HEK293T (cell line): ENCODE data around the gene AXDND1.
"Not testable (repeated sequence)": the region's sequence is repeated elsewhere in the genome, so short reads cannot be mapped to it uniquely, and the experiment has no call there.

Experiments
- CTCF ChIA-PET: fragments of 350-600 bp; formaldehyde crosslinking; extraction: SDS; loops from one replicate; lab custom pipeline; 2021; ENCODE audit warnings: antibody characterized with exemption, inconsistent platforms; lab: Yijun Ruan, JAX
- POLR2A ChIA-PET: fragments of 350-600 bp; formaldehyde crosslinking; extraction: SDS; loops from one replicate; lab custom pipeline; 2020; ENCODE audit warnings: antibody characterized with exemption, inconsistent platforms; lab: Yijun Ruan, JAX
- DNase-seq: peaks from one replicate; pipeline ENCODE4 v3.0.0; 2012; ENCODE audit warnings: mixed read lengths; ENCODE audit errors: extremely low spot score
- ARNT ChIP-seq: fragments of 450-650 bp; IDR thresholded peaks from 2 replicates; pipeline ENCODE4 v1.6.1; 2017; ENCODE audit warnings: mild to moderate bottlenecking
- BHLHE40 ChIP-seq: fragments of 450-650 bp; IDR thresholded peaks from 2 replicates; pipeline ENCODE4 v1.6.1; 2016; ENCODE audit warnings: mild to moderate bottlenecking, moderate library complexity, borderline replicate concordance
- CTBP1 ChIP-seq: fragments of 450-650 bp; IDR thresholded peaks from 2 replicates; pipeline ENCODE4 v1.6.1; 2016; ENCODE audit warnings: borderline replicate concordance
- ELF4 ChIP-seq: fragments of 450-650 bp; IDR thresholded peaks from 2 replicates; pipeline ENCODE4 v1.6.1; 2017; ENCODE audit warnings: antibody characterized with exemption
- FOXA1 ChIP-seq: fragments of 450-650 bp; IDR thresholded peaks from 2 replicates; pipeline ENCODE4 v1.6.1; 2016; ENCODE audit warnings: mild to moderate bottlenecking
- FOXK2 ChIP-seq: fragments of 450-650 bp; IDR thresholded peaks from 2 replicates; pipeline ENCODE4 v1.6.1; 2016; ENCODE audit warnings: mild to moderate bottlenecking
- FOXM1 ChIP-seq: fragments of 450-650 bp; IDR thresholded peaks from 2 replicates; pipeline ENCODE4 v1.6.1; 2017; ENCODE audit warnings: mild to moderate bottlenecking, borderline replicate concordance
- HDGF ChIP-seq: fragments of 450-650 bp; IDR thresholded peaks from 2 replicates; pipeline ENCODE4 v1.6.1; 2017; ENCODE audit warnings: antibody characterized with exemption, borderline replicate concordance
- L3MBTL2 ChIP-seq: fragments of 450-650 bp; conservative IDR thresholded peaks from 2 replicates; pipeline ENCODE4 v1.6.1; 2016; ENCODE audit warnings: mild to moderate bottlenecking
- LEF1 ChIP-seq: fragments of 450-650 bp; IDR thresholded peaks from 2 replicates; pipeline ENCODE4 v1.6.1; 2017; ENCODE audit warnings: mild to moderate bottlenecking, borderline replicate concordance
- NFRKB ChIP-seq: fragments of 450-650 bp; IDR thresholded peaks from 2 replicates; pipeline ENCODE4 v1.6.1; 2016; ENCODE audit warnings: mild to moderate bottlenecking, moderate library complexity
- SP1 ChIP-seq: fragments of 450-650 bp; IDR thresholded peaks from 2 replicates; pipeline ENCODE4 v1.6.1; 2017
- SUZ12 ChIP-seq: fragments of 450-650 bp; IDR thresholded peaks from 2 replicates; pipeline ENCODE4 v1.6.1; 2016; ENCODE audit warnings: mild to moderate bottlenecking
- TARDBP ChIP-seq: fragments of 450-650 bp; IDR thresholded peaks from 2 replicates; pipeline ENCODE4 v1.6.1; 2016
- ZNF384 ChIP-seq: fragments of 450-650 bp; IDR thresholded peaks from 2 replicates; pipeline ENCODE4 v1.6.1; 2016
- TF ChIP-seq, protein P1 (sequence below): fragments of 450-650 bp; IDR thresholded peaks from 2 replicates; pipeline ENCODE4 v1.6.1; 2016

AXDND1 gene

GRCh38 chr1:179447489-179447888, 81.7 kb downstream of the AXDND1 start:
- POLR2A ChIA-PET = no interaction called here

GRCh38 chr1:179448437-179449149, 82.8 kb downstream of the AXDND1 start:
- DNase-seq = no peak
- ChIA-PET CTCF (no interaction called here), POLR2A (no interaction called here)
- no peak for TF ChIP-seq LEF1
- TF ChIP-seq TARDBP = no peak
- no peak for TF ChIP-seq L3MBTL2
- TF ChIP-seq ARNT = no peak
- TF ChIP-seq FOXA1 = no peak
- TF ChIP-seq FOXM1 = no peak
- no peak for TF ChIP-seq SUZ12
- no peak for TF ChIP-seq BHLHE40
- TF ChIP-seq NFRKB = no peak
- TF ChIP-seq, protein P1, sequence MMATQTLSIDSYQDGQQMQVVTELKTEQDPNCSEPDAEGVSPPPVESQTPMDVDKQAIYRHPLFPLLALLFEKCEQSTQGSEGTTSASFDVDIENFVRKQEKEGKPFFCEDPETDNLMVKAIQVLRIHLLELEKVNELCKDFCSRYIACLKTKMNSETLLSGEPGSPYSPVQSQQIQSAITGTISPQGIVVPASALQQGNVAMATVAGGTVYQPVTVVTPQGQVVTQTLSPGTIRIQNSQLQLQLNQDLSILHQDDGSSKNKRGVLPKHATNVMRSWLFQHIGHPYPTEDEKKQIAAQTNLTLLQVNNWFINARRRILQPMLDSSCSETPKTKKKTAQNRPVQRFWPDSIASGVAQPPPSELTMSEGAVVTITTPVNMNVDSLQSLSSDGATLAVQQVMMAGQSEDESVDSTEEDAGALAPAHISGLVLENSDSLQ = no peak
- no peak for TF ChIP-seq SP1
- no peak for TF ChIP-seq FOXK2
- TF ChIP-seq ELF4 = no peak
- no peak for TF ChIP-seq HDGF
- no peak for TF ChIP-seq CTBP1
- TF ChIP-seq ZNF384 = no peak

More at GRCh38 chr1:179447489-179447888, 81.7 kb downstream of the AXDND1 start:
- TF ChIP-seq FOXM1 = no peak
- TF ChIP-seq CTBP1 = no peak
- no peak for TF ChIP-seq SUZ12
- TF ChIP-seq LEF1 = no peak
- no peak for TF ChIP-seq ARNT
- no peak for TF ChIP-seq TARDBP
- no peak for TF ChIP-seq FOXA1
- TF ChIP-seq L3MBTL2 = no peak
- TF ChIP-seq BHLHE40 = no peak
- TF ChIP-seq HDGF = no peak
- TF ChIP-seq, protein P1 = no peak
- no peak for TF ChIP-seq NFRKB
- TF ChIP-seq FOXK2 = no peak
- TF ChIP-seq SP1 = no peak
- no peak for TF ChIP-seq ZNF384
- no peak for TF ChIP-seq ELF4
- DNase-seq = peak; percentile 22
- CTCF ChIA-PET = no interaction called here

GRCh38 chr1:179459606-179460206, 93.9 kb downstream of the AXDND1 start:
- DNase-seq, POLR2A ChIA-PET, CTCF ChIA-PET: not testable (repeated sequence)

DNA sequence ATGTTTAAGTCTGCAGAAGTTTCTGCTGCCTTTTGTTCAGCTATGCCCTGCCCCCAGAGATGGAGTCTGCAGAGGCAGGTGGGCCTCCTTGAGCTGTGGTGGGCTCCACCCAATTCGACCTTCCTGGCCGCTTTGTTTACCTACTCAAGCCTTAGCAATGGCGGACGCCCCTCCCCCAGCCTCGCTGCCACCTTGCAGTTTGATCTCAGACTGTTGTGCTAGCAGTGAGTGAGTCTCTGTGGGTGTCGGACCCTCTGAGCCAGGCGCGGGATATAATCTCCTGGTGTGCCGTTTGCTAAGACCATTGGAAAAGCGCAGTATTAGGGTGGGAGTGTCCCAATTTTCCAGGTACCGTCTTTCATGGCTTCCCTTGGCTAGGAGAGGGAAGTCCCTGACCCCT, 99.9 kb downstream of the AXDND1 start:
- POLR2A ChIA-PET, CTCF ChIA-PET, DNase-seq: not testable (repeated sequence)

DNA sequence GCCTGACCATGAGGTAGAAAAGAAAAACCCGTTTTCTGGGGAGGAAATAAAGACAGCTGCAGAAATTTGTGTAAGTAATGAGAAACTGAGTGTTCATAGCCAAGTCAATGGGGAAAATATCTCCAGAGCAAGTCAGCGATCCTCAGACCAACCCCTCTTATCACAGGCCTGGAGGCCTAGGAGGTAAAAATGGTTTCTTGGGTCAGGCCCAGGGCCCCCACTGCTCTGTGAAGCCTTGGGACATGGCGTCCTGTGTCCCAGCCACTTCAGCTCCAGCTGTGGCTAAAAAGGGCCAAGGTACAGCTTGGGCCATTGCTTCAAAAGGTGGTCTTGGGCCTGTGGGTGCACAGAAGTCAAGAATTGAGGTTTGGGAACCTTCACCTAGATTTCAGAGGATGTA, 108.9 kb downstream of the AXDND1 start:
- ChIA-PET CTCF (no interaction called here), POLR2A (no interaction called here)
- no peak for DNase-seq
- no peak for TF ChIP-seq HDGF
- TF ChIP-seq, protein P1 = no peak
- TF ChIP-seq FOXM1 = no peak
- TF ChIP-seq NFRKB = no peak
- TF ChIP-seq ELF4 = no peak
- no peak for TF ChIP-seq ZNF384
- no peak for TF ChIP-seq CTBP1

DNA sequence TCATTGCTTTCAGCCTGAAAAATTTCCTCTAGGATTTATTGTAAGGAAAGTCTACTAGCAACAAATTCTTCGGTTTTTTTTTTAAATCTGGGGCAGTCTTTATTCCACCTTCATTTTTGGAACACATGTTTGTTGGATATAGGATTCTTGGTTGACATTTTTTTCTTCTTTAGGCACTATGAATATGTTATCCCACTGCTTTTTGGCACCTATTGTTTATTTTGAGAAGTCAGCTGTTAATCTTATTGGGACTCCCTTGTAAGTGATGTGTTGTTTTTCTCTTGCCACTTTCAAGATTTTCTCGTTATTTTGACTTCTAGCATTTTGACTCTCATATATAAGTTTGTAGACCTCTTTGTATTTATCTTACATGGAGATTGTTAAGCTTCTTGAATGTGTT, 110.7 kb downstream of the AXDND1 start:
- ChIA-PET CTCF (no interaction called here), POLR2A (no interaction called here)
- TF ChIP-seq HDGF (no peak), SUZ12 (no peak), ZNF384 (no peak), FOXA1 (no peak), ELF4 (no peak)
- DNase-seq = no peak

GRCh38 chr1:179478370-179478769, 112.6 kb downstream of the AXDND1 start:
- ChIA-PET POLR2A (no interaction called here), CTCF (no interaction called here)
- TF ChIP-seq SUZ12 (no peak), L3MBTL2 (no peak), LEF1 (no peak), ELF4 (no peak), NFRKB (no peak), CTBP1 (no peak), SP1 (no peak), ZNF384 (no peak), FOXK2 (no peak), ARNT (no peak), HDGF (no peak), FOXM1 (no peak), TARDBP (no peak), BHLHE40 (no peak), FOXA1 (no peak)
- TF ChIP-seq, protein P1 = no peak
- DNase-seq = no peak
